Activated CD4-positive, alpha-beta memory T cell treated with anti-CD3 and anti-CD28 coated beads for 36 hours (primary cell): ENCODE data around the gene TBX15. TPM values are rescaled to one million over a fixed set of nuclear protein-coding genes. Genes with fewer than 3 reads are reported as not detected.

Experiments used
- CTCF ChIA-PET: fragments of 350-600 bp; sonication (Branson Sonifier 250); formaldehyde crosslinking; loops from one replicate; lab custom pipeline; 2021; ENCODE audit warnings: antibody characterized with exemption, inconsistent platforms; lab: Charles Lee
- POLR2A ChIA-PET: fragments of 350-600 bp; sonication (Branson Sonifier 250); formaldehyde crosslinking; loops from one replicate; lab custom pipeline; 2021; ENCODE audit warnings: antibody characterized with exemption; lab: Charles Lee
- DNase-seq: peaks from one replicate; pipeline ENCODE4 v3.0.0-alpha.2; 2020
- H3K27ac Mint-ChIP-seq: one replicate; pipeline ENCODE4 v1.8.0; 2021; ENCODE audit warnings: mixed read lengths
- H3K27me3 Mint-ChIP-seq: one replicate; pipeline ENCODE4 v1.8.0; 2021; ENCODE audit warnings: mixed read lengths
- H3K36me3 Mint-ChIP-seq: one replicate; pipeline ENCODE4 v1.8.0; 2021; ENCODE audit warnings: mixed read lengths
- H3K4me1 Mint-ChIP-seq: one replicate; pipeline ENCODE4 v1.8.0; 2021; ENCODE audit warnings: low read depth, mixed read lengths
- H3K4me3 Mint-ChIP-seq: one replicate; pipeline ENCODE4 v1.8.0; 2021; ENCODE audit warnings: mild to moderate bottlenecking, mixed read lengths
- H3K9me3 Mint-ChIP-seq: one replicate; pipeline ENCODE4 v1.8.0; 2021; ENCODE audit warnings: mixed read lengths
- intact Hi-C: fragments of 100-400 bp; cut with micrococcal nuclease; formaldehyde crosslinking; loops from one replicate; pipeline ENCODE4 v1.15.1; 2023
- total RNA-seq, 2 experiments: library from RNA; stranded (reverse); gene quantifications; one replicate each; pipeline ENCODE4 v1.2.3, GENCODE V29; 2021

Gene TBX15
- total RNA-seq, 2 experiments from 2014 or later: not detected

- POLR2A ChIA-PET: no interaction called here
- Mint-ChIP-seq H3K36me3 (peaks cover 36% of the 10 kb centered on the region), H3K4me1 (peaks cover 23% of the 10 kb centered on the region), H3K4me3 (no peak overlapping the region), H3K9me3 (peaks cover 3% of the 10 kb centered on the region), H3K27ac (no peak overlapping the region), H3K27me3 (peaks cover 88% of the 10 kb centered on the region)
- intact Hi-C loops: no loop called here
- DNase-seq: no peak
- CTCF ChIA-PET: no interaction called here
Measured at GRCh38 chr1:118987468-118988185, 516 bp downstream of the TBX15 start.

- POLR2A ChIA-PET: no interaction called here
Measured at GRCh38 chr1:118986555-118987467, 1.3 kb downstream of the TBX15 start.

GRCh38 chr1:118985640-118986554 lies 2.2 kb downstream of the TBX15 start:
- CTCF ChIA-PET: no interaction called here
- peaks cover 23% of the 10 kb centered on the region for H3K4me1 Mint-ChIP-seq
- H3K9me3 Mint-ChIP-seq: peaks cover 3% of the 10 kb centered on the region
- intact Hi-C loops: loop anchor here (2.0 kb wide), 1 partner anchor 15 kb away; no protein-coding TSS in a partner anchor
- POLR2A ChIA-PET: no interaction called here
- H3K4me3 Mint-ChIP-seq: no peak overlapping the region
- peaks cover 31% of the 10 kb centered on the region for H3K36me3 Mint-ChIP-seq
- peaks cover 84% of the 10 kb centered on the region for H3K27me3 Mint-ChIP-seq
- no peak for DNase-seq
- H3K27ac Mint-ChIP-seq: no peak overlapping the region

More at GRCh38 chr1:118986555-118987467, 1.3 kb downstream of the TBX15 start:
- intact Hi-C loops: no loop called here
- CTCF ChIA-PET: no interaction called here
- peaks cover 23% of the 10 kb centered on the region for H3K4me1 Mint-ChIP-seq
- H3K27ac Mint-ChIP-seq: no peak overlapping the region
- H3K4me3 Mint-ChIP-seq: peak overlapping the region; percentile 41
- peaks cover 85% of the 10 kb centered on the region for H3K27me3 Mint-ChIP-seq
- peaks cover 31% of the 10 kb centered on the region for H3K36me3 Mint-ChIP-seq
- no peak for DNase-seq
- peaks cover 3% of the 10 kb centered on the region for H3K9me3 Mint-ChIP-seq

GRCh38 chr1:118984722-118985639 lies 3.2 kb downstream of the TBX15 start:
- CTCF ChIA-PET: interaction anchor here (1.1 kb wide), 1 partner anchor 10 kb away, joined by 4 read pairs; no protein-coding TSS in a partner anchor
- H3K4me3 Mint-ChIP-seq: no peak overlapping the region

GRCh38 chr1:118984086-118984721 lies 3.9 kb downstream of the TBX15 start:
- H3K27ac Mint-ChIP-seq: no peak overlapping the region
- H3K9me3 Mint-ChIP-seq: peaks cover 3% of the 10 kb centered on the region
- peaks cover 80% of the 10 kb centered on the region for H3K27me3 Mint-ChIP-seq
- POLR2A ChIA-PET: no interaction called here
- no peak for DNase-seq
- H3K4me3 Mint-ChIP-seq: no peak overlapping the region
- CTCF ChIA-PET: interaction anchor here (1.1 kb wide), 1 partner anchor 11 kb away, joined by 4 read pairs; no protein-coding TSS in a partner anchor
- intact Hi-C loops: loop anchor here (2.0 kb wide), 1 partner anchor 17 kb away; no protein-coding TSS in a partner anchor
- H3K36me3 Mint-ChIP-seq: peaks cover 38% of the 10 kb centered on the region
- peaks cover 26% of the 10 kb centered on the region for H3K4me1 Mint-ChIP-seq

More at GRCh38 chr1:118984722-118985639, 3.2 kb downstream of the TBX15 start:
- Mint-ChIP-seq H3K27ac (no peak overlapping the region), H3K36me3 (peaks cover 34% of the 10 kb centered on the region), H3K9me3 (peaks cover 3% of the 10 kb centered on the region), H3K27me3 (peaks cover 83% of the 10 kb centered on the region), H3K4me1 (peaks cover 23% of the 10 kb centered on the region)
- intact Hi-C loops: loop anchor here (2.0 kb wide), 1 partner anchor 16 kb away; no protein-coding TSS in a partner anchor
- no peak for DNase-seq
- POLR2A ChIA-PET: no interaction called here

- Mint-ChIP-seq H3K27ac (no peak overlapping the region), H3K4me3 (no peak overlapping the region), H3K9me3 (peaks cover 3% of the 10 kb centered on the region), H3K36me3 (peaks cover 38% of the 10 kb centered on the region), H3K27me3 (peaks cover 79% of the 10 kb centered on the region), H3K4me1 (peaks cover 26% of the 10 kb centered on the region)
- CTCF ChIA-PET: interaction anchor here (1.1 kb wide), 1 partner anchor 12 kb away, joined by 4 read pairs; no protein-coding TSS in a partner anchor
- POLR2A ChIA-PET: no interaction called here
- DNase-seq: no peak
- intact Hi-C loops: loop anchor here (2.0 kb wide), 2 partner anchors 17 to 23 kb away; no protein-coding TSS in a partner anchor
Measured at GRCh38 chr1:118983558-118984041, 4.5 kb downstream of the TBX15 start.

- CTCF ChIA-PET: no interaction called here
- POLR2A ChIA-PET: no interaction called here
- H3K27me3 Mint-ChIP-seq: peaks cover 81% of the 10 kb centered on the region
- DNase-seq: no peak
- peaks cover 3% of the 10 kb centered on the region for H3K9me3 Mint-ChIP-seq
- no peak overlapping the region for H3K4me3 Mint-ChIP-seq
- intact Hi-C loops: loop anchor here (2.0 kb wide), 1 partner anchor 24 kb away; no protein-coding TSS in a partner anchor
- H3K4me1 Mint-ChIP-seq: peaks cover 26% of the 10 kb centered on the region
- H3K36me3 Mint-ChIP-seq: peaks cover 37% of the 10 kb centered on the region
- H3K27ac Mint-ChIP-seq: no peak overlapping the region
Measured at GRCh38 chr1:118982821-118983557, 5.2 kb downstream of the TBX15 start.

GRCh38 chr1:118982266-118982665 lies 5.9 kb downstream of the TBX15 start:
- Mint-ChIP-seq H3K4me1 (peaks cover 26% of the 10 kb centered on the region), H3K36me3 (peaks cover 37% of the 10 kb centered on the region), H3K4me3 (no peak overlapping the region), H3K27me3 (peaks cover 84% of the 10 kb centered on the region), H3K27ac (no peak overlapping the region), H3K9me3 (peaks cover 3% of the 10 kb centered on the region)
- no peak for DNase-seq
- intact Hi-C loops: loop anchor here (2.0 kb wide), 1 partner anchor 25 kb away; no protein-coding TSS in a partner anchor
- ChIA-PET POLR2A (no interaction called here), CTCF (no interaction called here)

- intact Hi-C loops: no loop called here
- peaks cover 31% of the 10 kb centered on the region for H3K36me3 Mint-ChIP-seq
- CTCF ChIA-PET: no interaction called here
- peaks cover 77% of the 10 kb centered on the region for H3K27me3 Mint-ChIP-seq
- peaks cover 21% of the 10 kb centered on the region for H3K4me1 Mint-ChIP-seq
- no peak overlapping the region for H3K27ac Mint-ChIP-seq
- POLR2A ChIA-PET: no interaction called here
- no peak for DNase-seq
- no peak overlapping the region for H3K4me3 Mint-ChIP-seq
- peaks cover 3% of the 10 kb centered on the region for H3K9me3 Mint-ChIP-seq
Measured at GRCh38 chr1:118981436-118981835, 6.7 kb downstream of the TBX15 start.
